Nephron (organoid): Measurements from ENCODE around the gene ZNF516.

Source experiments
- H3K27ac Mint-ChIP-seq, 3 experiments: 2 replicates each; pipeline ENCODE4 v1.8.0; 2020; ENCODE audit warnings: mixed read lengths in 3 of 3, mild to moderate bottlenecking in 2 of 3, moderate library complexity in 1 of 3
- H3K27me3 Mint-ChIP-seq: 2 replicates; pipeline ENCODE4 v1.8.0; 2021; ENCODE audit warnings: low read depth, mild to moderate bottlenecking, moderate library complexity, mixed read lengths
- H3K36me3 Mint-ChIP-seq: 2 replicates; pipeline ENCODE4 v1.8.0; 2020; ENCODE audit warnings: low read depth, mixed read lengths
- H3K4me1 Mint-ChIP-seq: 2 replicates; pipeline ENCODE4 v1.8.0; 2020; ENCODE audit warnings: mixed read lengths
- H3K4me3 Mint-ChIP-seq, 3 experiments: 2 replicates each; pipeline ENCODE4 v1.8.0; 2020; ENCODE audit warnings: mild to moderate bottlenecking in 3 of 3, mixed read lengths in 3 of 3, moderate library complexity in 2 of 3
- H3K9me3 Mint-ChIP-seq: 2 replicates; pipeline ENCODE4 v1.8.0; 2020; ENCODE audit warnings: mixed read lengths
- CTCF ChIP-seq, 3 experiments: fragments of 200-600 bp; sonication (generic); IDR thresholded peaks; one replicate each; pipeline ENCODE4 v1.5.0; 2021; ENCODE audit warnings: antibody characterized with exemption in 3 of 3; ENCODE audit not compliant: unreplicated experiment in 3 of 3

The ZNF516 gene

DNA sequence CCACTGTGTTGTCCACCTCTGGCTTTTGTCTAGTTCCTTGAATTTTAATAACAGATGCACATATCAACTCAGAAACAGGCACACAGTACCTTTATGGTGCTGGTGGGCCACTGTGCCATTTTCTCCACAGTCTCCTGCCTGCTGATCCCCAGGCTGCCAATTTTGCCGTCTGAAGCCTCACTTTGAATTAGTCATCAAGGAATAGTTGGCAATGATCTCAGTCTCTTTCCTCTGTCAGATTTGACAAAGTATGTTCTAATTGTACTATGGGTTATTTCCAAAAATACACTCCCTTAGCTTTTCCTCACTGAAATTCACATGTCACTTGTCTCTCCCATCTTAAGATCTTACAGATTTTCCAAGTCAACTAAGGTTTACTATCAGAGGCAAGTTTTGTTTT lies 140.7 kb downstream of the ZNF516 start:
- Mint-ChIP-seq H3K4me1 (peaks cover 7% of the 10 kb centered on the region), H3K9me3 (peaks cover 15% of the 10 kb centered on the region), H3K4me3 (no peak overlapping the region), H3K27ac (no peak overlapping the region), H3K36me3 (peaks cover 67% of the 10 kb centered on the region), H3K27me3 (peaks cover 11% of the 10 kb centered on the region)
- no peak for TF ChIP-seq CTCF (IDR thresholded peaks at IDR 0.05; ENCODE audit: unreplicated experiment in 3 of 3)

DNA sequence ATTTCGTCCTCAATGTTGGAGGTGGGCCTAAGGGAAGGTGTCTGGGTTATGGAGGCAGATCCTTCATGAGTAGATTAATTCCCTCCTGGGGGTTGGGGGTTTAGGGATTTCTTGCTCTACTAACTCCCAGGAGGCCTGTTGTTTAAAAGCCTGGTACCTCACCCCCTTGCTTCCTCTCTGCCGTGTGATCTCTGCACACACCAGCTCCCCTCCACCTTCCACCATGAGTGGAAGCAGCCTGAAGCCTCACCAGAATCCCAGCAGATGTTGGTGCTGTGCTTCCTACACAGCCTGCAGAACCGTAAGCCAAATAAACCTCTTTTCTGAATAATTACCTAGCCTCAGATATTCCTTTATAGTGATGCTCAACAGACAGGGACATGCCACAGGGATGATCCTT lies 141.5 kb downstream of the ZNF516 start:
- Mint-ChIP-seq H3K4me3 (no peak overlapping the region), H3K4me1 (peaks cover 16% of the 10 kb centered on the region), H3K27me3 (peaks cover 14% of the 10 kb centered on the region), H3K27ac (no peak overlapping the region), H3K9me3 (peaks cover 18% of the 10 kb centered on the region), H3K36me3 (peaks cover 60% of the 10 kb centered on the region)
- no peak for TF ChIP-seq CTCF (IDR thresholded peaks at IDR 0.05; ENCODE audit: unreplicated experiment in 3 of 3)

GRCh38 chr18:76353046-76353445 lies 142.0 kb downstream of the ZNF516 start:
- H3K4me1 Mint-ChIP-seq: peaks cover 19% of the 10 kb centered on the region
- H3K9me3 Mint-ChIP-seq: peaks cover 18% of the 10 kb centered on the region
- no peak for TF ChIP-seq CTCF (IDR thresholded peaks at IDR 0.05; ENCODE audit: unreplicated experiment in 3 of 3)
- peaks cover 14% of the 10 kb centered on the region for H3K27me3 Mint-ChIP-seq
- peaks cover 57% of the 10 kb centered on the region for H3K36me3 Mint-ChIP-seq
- no peak overlapping the region for H3K4me3 Mint-ChIP-seq
- H3K27ac Mint-ChIP-seq: no peak overlapping the region

DNA sequence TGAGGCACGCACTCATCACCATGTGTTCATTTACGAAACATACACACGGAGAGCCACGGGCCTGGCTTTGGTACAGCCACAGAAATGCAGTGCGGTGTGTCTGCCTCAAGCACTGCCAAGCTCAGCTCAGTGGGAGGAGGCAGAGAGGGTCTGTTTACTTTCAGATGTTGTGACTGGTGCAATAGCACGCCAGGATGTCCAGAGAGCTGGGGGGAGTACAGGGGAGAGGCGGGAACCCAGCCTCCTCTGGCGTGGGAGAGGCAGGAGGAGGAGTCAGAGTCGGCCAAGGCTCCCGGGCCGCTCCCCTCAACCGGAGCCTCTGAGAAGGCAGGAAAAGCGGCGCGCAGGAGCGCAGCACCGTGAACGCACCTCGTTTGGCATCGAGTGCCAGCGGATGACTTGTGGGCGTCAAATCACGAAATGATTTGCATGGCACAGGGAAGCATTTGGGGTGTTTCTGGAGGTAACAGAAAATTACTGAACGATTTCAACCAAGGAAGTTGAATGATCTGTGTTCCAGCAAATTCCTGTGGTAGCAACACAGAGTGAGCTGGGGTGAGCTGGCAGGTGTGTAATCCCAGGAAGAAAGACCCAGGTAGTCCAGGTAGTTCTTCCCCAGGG lies 143.0 kb downstream of the ZNF516 start:
- peaks cover 21% of the 10 kb centered on the region for H3K4me1 Mint-ChIP-seq

DNA sequence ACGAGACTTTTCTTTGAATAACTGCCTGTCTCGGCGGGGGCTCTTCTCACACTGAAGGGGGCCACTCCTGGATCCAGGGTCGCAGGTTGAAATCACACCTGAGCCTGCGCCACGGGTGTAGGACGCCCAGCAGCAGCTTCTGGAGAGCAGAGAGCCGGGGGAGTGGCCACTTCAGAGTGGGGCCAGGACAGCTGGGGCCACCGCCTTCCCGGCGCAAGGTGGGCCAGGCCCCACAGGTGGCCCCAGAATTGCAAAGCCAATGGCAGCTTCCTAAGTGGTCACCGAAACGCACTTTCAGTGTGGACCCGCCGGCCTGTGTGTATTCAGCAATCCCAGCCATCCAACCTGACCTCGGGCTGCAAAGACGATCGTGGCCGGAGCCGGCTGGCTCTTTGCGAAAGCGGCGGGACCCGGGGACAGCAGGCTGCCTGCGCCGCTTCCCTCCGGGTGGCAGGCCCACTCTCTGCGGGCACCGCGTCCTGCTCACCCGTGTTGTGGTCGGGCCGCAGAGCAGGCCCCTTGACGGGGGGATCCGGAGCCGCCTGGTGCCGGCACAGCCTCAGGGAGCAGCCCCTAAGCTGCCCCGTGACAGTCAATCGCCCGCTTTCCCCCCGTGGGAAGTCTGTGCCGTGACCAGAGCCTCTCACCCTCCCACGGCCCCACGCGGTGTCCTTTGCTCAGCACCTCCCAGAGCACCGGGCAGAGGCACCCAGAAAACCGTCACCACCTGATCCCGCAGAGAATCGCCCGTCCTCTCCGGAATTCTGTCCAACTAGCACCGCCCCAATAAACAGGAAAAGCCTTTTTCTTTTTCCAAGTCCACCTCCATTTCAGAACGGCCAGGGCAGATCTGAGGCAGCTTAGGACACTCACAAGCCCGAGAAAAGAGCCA lies 144.7 kb downstream of the ZNF516 start:
- Mint-ChIP-seq H3K27ac (no peak overlapping the region), H3K4me1 (peaks cover 27% of the 10 kb centered on the region)

More for the DNA sequence above, 143.0 kb downstream of the ZNF516 start:
- H3K4me3 Mint-ChIP-seq: peak overlapping the region in 1 of 3 experiments; percentile 7
- peaks cover 50% of the 10 kb centered on the region for H3K36me3 Mint-ChIP-seq
- peaks cover 18% of the 10 kb centered on the region for H3K9me3 Mint-ChIP-seq
- peaks cover 14% of the 10 kb centered on the region for H3K27me3 Mint-ChIP-seq
- H3K27ac Mint-ChIP-seq: no peak overlapping the region
- TF ChIP-seq CTCF (IDR thresholded peaks at IDR 0.05; ENCODE audit: unreplicated experiment in 3 of 3): no peak

More for the DNA sequence above, 144.7 kb downstream of the ZNF516 start:
- no peak overlapping the region for H3K4me3 Mint-ChIP-seq
- peaks cover 18% of the 10 kb centered on the region for H3K9me3 Mint-ChIP-seq
- peaks cover 14% of the 10 kb centered on the region for H3K27me3 Mint-ChIP-seq
- TF ChIP-seq CTCF (IDR thresholded peaks at IDR 0.05; ENCODE audit: unreplicated experiment in 3 of 3): no peak
- peaks cover 33% of the 10 kb centered on the region for H3K36me3 Mint-ChIP-seq
